Astrocyte (in vitro differentiated cells and primary cell): ENCODE data around the gene LBHD1. TPM values are rescaled to one million over a fixed set of nuclear protein-coding genes. Genes with fewer than 3 reads are reported as not detected.
A peak's percentile ranks its signal among the peaks of the same experiment; 100 is the strongest.
"Not testable (repeated sequence)": the region's sequence is repeated elsewhere in the genome, so short reads cannot be mapped to it uniquely, and the experiment has no call there.

Source experiments
- DNase-seq: peaks from one replicate; pipeline ENCODE4 v3.0.0-alpha.2; 2010; ENCODE audit warnings: low read depth
- FAIRE-seq: peaks from 2 replicates; lab custom pipeline; 2011; peaks lifted over from hg19 to GRCh38; lab: Jason Lieb, UNC
- H2AFZ ChIP-seq: 2 replicates; pipeline ENCODE4 v1.6.0; 2012; ENCODE audit warnings: low read depth, low read length, inconsistent platforms
- H3K27ac ChIP-seq: 2 replicates; pipeline ENCODE4 v1.5.1; 2011; ENCODE audit warnings: low read depth, low read length, inconsistent platforms
- H3K27me3 ChIP-seq: 2 replicates; pipeline ENCODE4 v1.6.0; 2011; ENCODE audit warnings: low read length, inconsistent platforms; ENCODE audit not compliant: insufficient read depth
- H3K36me3 ChIP-seq: 2 replicates; pipeline ENCODE4 v1.5.1; 2011; ENCODE audit warnings: low read length, inconsistent platforms; ENCODE audit not compliant: insufficient read depth
- H3K4me1 ChIP-seq: 2 replicates; pipeline ENCODE4 v1.5.1; 2011; ENCODE audit warnings: low read length, inconsistent platforms; ENCODE audit not compliant: insufficient read depth
- H3K4me2 ChIP-seq: 2 replicates; pipeline ENCODE4 v1.6.0; 2012; ENCODE audit warnings: low read length, inconsistent platforms
- H3K4me3 ChIP-seq: 2 replicates; pipeline ENCODE4 v1.5.1; 2011; ENCODE audit warnings: low read depth, mild to moderate bottlenecking, low read length, inconsistent platforms; ENCODE audit not compliant: insufficient read depth
- H3K79me2 ChIP-seq: 2 replicates; pipeline ENCODE4 v1.6.0; 2012; ENCODE audit warnings: mild to moderate bottlenecking, low read length, inconsistent platforms; ENCODE audit not compliant: insufficient read depth
- H3K9ac ChIP-seq: 2 replicates; pipeline ENCODE4 v1.6.0; 2012; ENCODE audit warnings: mild to moderate bottlenecking, low read length, inconsistent platforms
- H3K9me3 ChIP-seq: 2 replicates; pipeline ENCODE4 v1.5.1; 2012; ENCODE audit warnings: low read depth, mild to moderate bottlenecking, low read length, inconsistent platforms; ENCODE audit not compliant: insufficient read depth
- H4K20me1 ChIP-seq: 2 replicates; pipeline ENCODE4 v1.6.0; 2012; ENCODE audit warnings: low read length, inconsistent platforms; ENCODE audit not compliant: insufficient read depth
- H3K27ac Mint-ChIP-seq: one replicate; pipeline ENCODE4 v1.8.0; 2021; ENCODE audit warnings: mild to moderate bottlenecking, mixed read lengths; ENCODE audit not compliant: unreplicated experiment
- H3K27me3 Mint-ChIP-seq: one replicate; pipeline ENCODE4 v1.8.0; 2021; ENCODE audit warnings: low read depth, mixed read lengths; ENCODE audit not compliant: unreplicated experiment
- H3K36me3 Mint-ChIP-seq: one replicate; pipeline ENCODE4 v1.8.0; 2021; ENCODE audit warnings: low read depth, mixed read lengths; ENCODE audit not compliant: unreplicated experiment
- H3K4me1 Mint-ChIP-seq: one replicate; pipeline ENCODE4 v1.8.0; 2021; ENCODE audit warnings: low read depth, mixed read lengths; ENCODE audit not compliant: unreplicated experiment
- H3K4me3 Mint-ChIP-seq: one replicate; pipeline ENCODE4 v1.8.0; 2021; ENCODE audit warnings: mild to moderate bottlenecking, moderate library complexity, mixed read lengths; ENCODE audit not compliant: unreplicated experiment
- H3K9me3 Mint-ChIP-seq: one replicate; pipeline ENCODE4 v1.8.0; 2021; ENCODE audit warnings: mild to moderate bottlenecking, mixed read lengths; ENCODE audit not compliant: unreplicated experiment
- EZH2 ChIP-seq: IDR thresholded peaks from 2 replicates; pipeline ENCODE4 v1.6.1; 2012; ENCODE audit warnings: mild to moderate bottlenecking, low read length, inconsistent platforms; ENCODE audit not compliant: insufficient read depth
- total RNA-seq: library from RNA; stranded (reverse); gene quantifications from 2 replicates; pipeline ENCODE4 v1.2.1, GENCODE V29; 2021
- TF ChIP-seq, protein P1 (sequence below): IDR thresholded peaks from 2 replicates; pipeline ENCODE4 v1.5.1; 2011; ENCODE audit warnings: low read depth, mild to moderate bottlenecking, inconsistent platforms, low read length, moderate library complexity; ENCODE audit not compliant: insufficient read depth

The LBHD1 gene
- total RNA-seq, 1 donor from 2014 or later, result 8.0 TPM

DNA sequence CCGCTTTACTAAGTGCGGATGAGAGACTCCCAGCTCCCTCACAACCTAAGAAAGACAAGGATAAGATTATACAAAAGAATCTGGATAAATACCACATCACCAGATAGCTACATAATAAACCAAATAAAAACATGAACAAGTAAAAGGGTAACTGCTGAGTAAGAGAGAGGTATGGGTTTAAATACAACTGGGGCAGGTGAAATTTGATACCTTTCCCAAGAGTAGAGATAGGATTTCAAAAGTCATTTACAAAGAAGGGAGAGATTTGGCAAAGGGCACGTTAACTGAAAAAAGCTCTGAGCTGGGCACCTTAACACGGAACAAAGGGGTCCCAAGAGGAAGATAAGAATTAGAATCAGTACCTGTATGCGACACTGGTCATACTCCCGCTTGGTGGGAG lies 5.1 kb upstream of the LBHD1 start:
- Histone ChIP-seq H3K79me2 (peaks cover 51% of the 10 kb centered on the region), H3K4me3 (no peak overlapping the region), H3K36me3 (peaks cover 11% of the 10 kb centered on the region), H3K4me1 (peaks cover 18% of the 10 kb centered on the region), H3K27me3 (no peaks in the 10 kb centered on the region), H3K4me2 (no peak overlapping the region), H4K20me1 (peaks cover 4% of the 10 kb centered on the region), H3K9me3 (no peaks in the 10 kb centered on the region), H3K27ac (no peak overlapping the region), H3K9ac (peak overlapping the region; percentile 97), H2AFZ (no peak overlapping the region)
- Mint-ChIP-seq H3K27me3 (no peaks in the 10 kb centered on the region), H3K4me3 (peak overlapping the region; percentile 88), H3K9me3 (no peaks in the 10 kb centered on the region), H3K4me1 (peaks cover 15% of the 10 kb centered on the region), H3K36me3 (peaks cover 5% of the 10 kb centered on the region), H3K27ac (peak overlapping the region; percentile 22)
- FAIRE-seq (no peak), DNase-seq (no peak)
- TF ChIP-seq EZH2, result no peak
- TF ChIP-seq, protein P1, sequence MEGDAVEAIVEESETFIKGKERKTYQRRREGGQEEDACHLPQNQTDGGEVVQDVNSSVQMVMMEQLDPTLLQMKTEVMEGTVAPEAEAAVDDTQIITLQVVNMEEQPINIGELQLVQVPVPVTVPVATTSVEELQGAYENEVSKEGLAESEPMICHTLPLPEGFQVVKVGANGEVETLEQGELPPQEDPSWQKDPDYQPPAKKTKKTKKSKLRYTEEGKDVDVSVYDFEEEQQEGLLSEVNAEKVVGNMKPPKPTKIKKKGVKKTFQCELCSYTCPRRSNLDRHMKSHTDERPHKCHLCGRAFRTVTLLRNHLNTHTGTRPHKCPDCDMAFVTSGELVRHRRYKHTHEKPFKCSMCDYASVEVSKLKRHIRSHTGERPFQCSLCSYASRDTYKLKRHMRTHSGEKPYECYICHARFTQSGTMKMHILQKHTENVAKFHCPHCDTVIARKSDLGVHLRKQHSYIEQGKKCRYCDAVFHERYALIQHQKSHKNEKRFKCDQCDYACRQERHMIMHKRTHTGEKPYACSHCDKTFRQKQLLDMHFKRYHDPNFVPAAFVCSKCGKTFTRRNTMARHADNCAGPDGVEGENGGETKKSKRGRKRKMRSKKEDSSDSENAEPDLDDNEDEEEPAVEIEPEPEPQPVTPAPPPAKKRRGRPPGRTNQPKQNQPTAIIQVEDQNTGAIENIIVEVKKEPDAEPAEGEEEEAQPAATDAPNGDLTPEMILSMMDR, result no peak

- no peak overlapping the region for H3K27ac ChIP-seq
- TF ChIP-seq EZH2, result no peak
- TF ChIP-seq, protein P1, result no peak
- no peaks in the 10 kb centered on the region for H3K27me3 ChIP-seq
- H3K36me3 ChIP-seq, result peaks cover 11% of the 10 kb centered on the region
- H3K4me1 ChIP-seq, result peaks cover 18% of the 10 kb centered on the region
- peaks cover 55% of the 10 kb centered on the region for H3K79me2 ChIP-seq
- H3K9ac ChIP-seq, result no peak overlapping the region
- no peak overlapping the region for H3K4me2 ChIP-seq
- FAIRE-seq, result no peak
- no peak overlapping the region for H3K4me3 Mint-ChIP-seq
- H3K4me3 ChIP-seq, result no peak overlapping the region
- no peaks in the 10 kb centered on the region for H3K9me3 ChIP-seq
- H3K9me3 Mint-ChIP-seq, result no peaks in the 10 kb centered on the region
- H3K4me1 Mint-ChIP-seq, result peaks cover 15% of the 10 kb centered on the region
- H3K36me3 Mint-ChIP-seq, result peaks cover 5% of the 10 kb centered on the region
- no peak for DNase-seq
- no peak overlapping the region for H3K27ac Mint-ChIP-seq
- no peak overlapping the region for H2AFZ ChIP-seq
- no peaks in the 10 kb centered on the region for H3K27me3 Mint-ChIP-seq
- H4K20me1 ChIP-seq, result peaks cover 4% of the 10 kb centered on the region
These were observed 4.6 kb upstream of the LBHD1 start for GRCh38 chr11:62676698-62677097.

- Histone ChIP-seq H3K36me3 (peaks cover 11% of the 10 kb centered on the region), H3K4me1 (peaks cover 22% of the 10 kb centered on the region), H3K79me2 (peaks cover 63% of the 10 kb centered on the region)
- not testable (repeated sequence) for H3K4me3 ChIP-seq, H3K27me3 ChIP-seq, H3K27ac Mint-ChIP-seq, H3K9ac ChIP-seq, DNase-seq, H2AFZ ChIP-seq, H3K27ac ChIP-seq, H3K9me3 ChIP-seq, H3K9me3 Mint-ChIP-seq, H4K20me1 ChIP-seq, FAIRE-seq, H3K4me2 ChIP-seq, H3K4me3 Mint-ChIP-seq, H3K36me3 Mint-ChIP-seq, H3K27me3 Mint-ChIP-seq
- peaks cover 12% of the 10 kb centered on the region for H3K4me1 Mint-ChIP-seq
These were observed 3.3 kb upstream of the LBHD1 start for GRCh38 chr11:62675415-62675814.
